ENCODE measurements around the gene SLC13A5. TPM values are rescaled to one million over a fixed set of nuclear protein-coding genes. Genes with fewer than 3 reads are reported as not detected.

The SLC13A5 gene
- total RNA-seq, 1 experiment from 2014 or later: 0.07 TPM

GRCh38 chr17:6753546-6753945, 40.4 kb upstream of the SLC13A5 start:
- no peak for TF ChIP-seq ATF3 (IDR thresholded peaks at IDR 0.05)
- no peak for TF ChIP-seq FOSL1 (IDR thresholded peaks at IDR 0.05; ENCODE audit: low read depth)
- TF ChIP-seq POLR2A (IDR thresholded peaks at IDR 0.05; ENCODE audit: borderline replicate concordance, extremely low read depth, insufficient read depth, insufficient read length): no peak
- no peak for TF ChIP-seq SP1 (IDR thresholded peaks at IDR 0.05; ENCODE audit: low read depth)
- no peak for TF ChIP-seq JUND (IDR thresholded peaks at IDR 0.05)
- TF ChIP-seq, protein P1, sequence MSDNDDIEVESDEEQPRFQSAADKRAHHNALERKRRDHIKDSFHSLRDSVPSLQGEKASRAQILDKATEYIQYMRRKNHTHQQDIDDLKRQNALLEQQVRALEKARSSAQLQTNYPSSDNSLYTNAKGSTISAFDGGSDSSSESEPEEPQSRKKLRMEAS (IDR thresholded peaks at IDR 0.05): no peak
- TF ChIP-seq SIN3A (IDR thresholded peaks at IDR 0.05; ENCODE audit: low read depth): no peak
- TF ChIP-seq POLR2AphosphoS5 (IDR thresholded peaks at IDR 0.05; ENCODE audit: low read depth, low read length): no peak
- TF ChIP-seq, protein P2, sequence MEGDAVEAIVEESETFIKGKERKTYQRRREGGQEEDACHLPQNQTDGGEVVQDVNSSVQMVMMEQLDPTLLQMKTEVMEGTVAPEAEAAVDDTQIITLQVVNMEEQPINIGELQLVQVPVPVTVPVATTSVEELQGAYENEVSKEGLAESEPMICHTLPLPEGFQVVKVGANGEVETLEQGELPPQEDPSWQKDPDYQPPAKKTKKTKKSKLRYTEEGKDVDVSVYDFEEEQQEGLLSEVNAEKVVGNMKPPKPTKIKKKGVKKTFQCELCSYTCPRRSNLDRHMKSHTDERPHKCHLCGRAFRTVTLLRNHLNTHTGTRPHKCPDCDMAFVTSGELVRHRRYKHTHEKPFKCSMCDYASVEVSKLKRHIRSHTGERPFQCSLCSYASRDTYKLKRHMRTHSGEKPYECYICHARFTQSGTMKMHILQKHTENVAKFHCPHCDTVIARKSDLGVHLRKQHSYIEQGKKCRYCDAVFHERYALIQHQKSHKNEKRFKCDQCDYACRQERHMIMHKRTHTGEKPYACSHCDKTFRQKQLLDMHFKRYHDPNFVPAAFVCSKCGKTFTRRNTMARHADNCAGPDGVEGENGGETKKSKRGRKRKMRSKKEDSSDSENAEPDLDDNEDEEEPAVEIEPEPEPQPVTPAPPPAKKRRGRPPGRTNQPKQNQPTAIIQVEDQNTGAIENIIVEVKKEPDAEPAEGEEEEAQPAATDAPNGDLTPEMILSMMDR (IDR thresholded peaks at IDR 0.05 in 2 of 3, conservative IDR thresholded peaks at IDR 0.05 in 1 of 3; ENCODE audit: borderline replicate concordance in 1 of 3, insufficient read depth in 1 of 3, low read depth in 2 of 3, low read length in 2 of 3): no peak
- TF ChIP-seq EGR1 (IDR thresholded peaks at IDR 0.05; ENCODE audit: low read depth): no peak
- no peak for DNase-seq (ENCODE audit: low read depth, low spot score)
- no peak for ATAC-seq
- H2AFZ ChIP-seq (ENCODE audit: low read depth, low read length, poor library complexity, severe bottlenecking): no peak overlapping the region
- no peaks in the 10 kb centered on the region for H3K9me2 ChIP-seq (ENCODE audit: insufficient read depth)
- H3K27ac ChIP-seq (ENCODE audit: low read depth, low read length): no peak overlapping the region
- H3K4me2 ChIP-seq (ENCODE audit: low read length): no peak overlapping the region
- H3K36me3 ChIP-seq (ENCODE audit: control insufficient read depth in 1 of 2, insufficient read depth in 2 of 2, low read length in 2 of 2): no peaks in the 10 kb centered on the region
- H3K4me3 ChIP-seq (replicated peaks in 1 of 2; ENCODE audit: low read depth in 1 of 2, low read length in 2 of 2): no peak overlapping the region
- no peaks in the 10 kb centered on the region for H3K27me3 ChIP-seq (ENCODE audit: insufficient read depth, low read length)
- no peaks in the 10 kb centered on the region for H3K9me3 ChIP-seq (ENCODE audit: control insufficient read depth in 1 of 2, insufficient read depth in 1 of 2, low read depth in 1 of 2, low read length in 2 of 2)
- H3K9ac ChIP-seq (ENCODE audit: low read length): no peak overlapping the region
- no peaks in the 10 kb centered on the region for H3K4me1 ChIP-seq (ENCODE audit: control insufficient read depth in 1 of 2, insufficient read depth in 2 of 2, low read length in 2 of 2)
- no peaks in the 10 kb centered on the region for H3K79me2 ChIP-seq (ENCODE audit: insufficient read depth, low read length)
- ChIA-PET POLR2A (no interaction called here), RAD21 (ENCODE audit: low non-redundant PET in 1 of 2, low total read pairs in 2 of 2, uncharacterized antibody in 2 of 2, unreplicated experiment in 2 of 2) (no interaction called here), CTCF (no interaction called here)
- no peaks in the 10 kb centered on the region for H4K20me1 ChIP-seq (ENCODE audit: insufficient read depth)
- no TSS peak for BruUV-seq (replicated peaks)
- intact Hi-C loops (cut with micrococcal nuclease): no loop called here
